OCI-LY7 (cell line): ENCODE data around the gene CTNNA3. TPM values are rescaled to one million over a fixed set of nuclear protein-coding genes. Genes with fewer than 3 reads are reported as not detected.
"Not testable (repeated sequence)": the region's sequence is repeated elsewhere in the genome, so short reads cannot be mapped to it uniquely, and the experiment has no call there.

Source experiments
- BruUV-seq: library from RNA; stranded (reverse); fragments of 400-500 nt; replicated peaks from 2 replicates; lab custom pipeline; 2021; lab: Mats Ljungman, UMichigan
- CTCF ChIA-PET: fragments of 300-600 bp; sonication (Branson Sonifier 250); formaldehyde crosslinking; loops from one replicate; lab custom pipeline; 2022; ENCODE audit warnings: antibody characterized with exemption; ENCODE audit not compliant: unreplicated experiment; lab: Charles Lee
- POLR2A ChIA-PET: fragments of 300-600 bp; sonication (Branson Sonifier 250); formaldehyde crosslinking; loops from one replicate; lab custom pipeline; 2022; ENCODE audit warnings: antibody characterized with exemption; lab: Charles Lee
- DNase-seq: peaks from one replicate; pipeline ENCODE4 v3.0.0-alpha.2; 2015; ENCODE audit warnings: low spot score
- H2AFZ ChIP-seq: fragments of 200-600 bp; sonication (generic), shearing (Covaris generic); 2 replicates; pipeline ENCODE4 v1.6.1; 2014; ENCODE audit warnings: mild to moderate bottlenecking, antibody characterized with exemption, low read length, moderate library complexity
- H3K27ac ChIP-seq: fragments of 200-600 bp; sonication (generic); 2 replicates; pipeline ENCODE4 v1.5.1; 2014; ENCODE audit warnings: mixed run types, low read depth, mild to moderate bottlenecking, moderate library complexity, low read length, inconsistent platforms; ENCODE audit not compliant: poor library complexity, severe bottlenecking
- H3K36me3 ChIP-seq: fragments of 200-600 bp; sonication (generic); 2 replicates; pipeline ENCODE4 v1.6.1; 2014; ENCODE audit warnings: mild to moderate bottlenecking, antibody characterized with exemption, low read length, moderate library complexity, mixed read lengths; ENCODE audit not compliant: insufficient read depth
- H3K4me1 ChIP-seq: fragments of 200-600 bp; sonication (generic); 2 replicates; pipeline ENCODE4 v1.5.1; 2014; ENCODE audit warnings: mild to moderate bottlenecking, low read length; ENCODE audit not compliant: insufficient read depth, poor library complexity, severe bottlenecking
- H3K4me2 ChIP-seq: fragments of 200-600 bp; sonication (generic); 2 replicates; pipeline ENCODE4 v1.6.1; 2014; ENCODE audit warnings: mild to moderate bottlenecking, low read length
- H3K4me3 ChIP-seq: fragments of 200-600 bp; sonication (generic); 2 replicates; pipeline ENCODE4 v1.5.1; 2014; ENCODE audit warnings: mild to moderate bottlenecking, low read depth, low read length; ENCODE audit not compliant: poor library complexity, severe bottlenecking
- H3K79me2 ChIP-seq: fragments of 200-600 bp; sonication (generic); 2 replicates; pipeline ENCODE4 v1.6.1; 2016; ENCODE audit warnings: low read depth, mild to moderate bottlenecking, low read length, moderate library complexity, mixed read lengths; ENCODE audit not compliant: insufficient read depth
- H3K9me2 ChIP-seq: fragments of 200-600 bp; sonication (generic); 2 replicates; pipeline ENCODE4 v1.6.1; 2016; ENCODE audit warnings: mild to moderate bottlenecking, low read length, mixed read lengths; ENCODE audit not compliant: insufficient read depth
- H3K9me3 ChIP-seq: fragments of 200-600 bp; sonication (generic); 2 replicates; pipeline ENCODE4 v1.6.1; 2014; ENCODE audit warnings: mild to moderate bottlenecking, mixed run types, low read length, mixed read lengths
- H4K20me1 ChIP-seq: fragments of 200-600 bp; sonication (generic); 2 replicates; pipeline ENCODE4 v1.6.1; 2014; ENCODE audit warnings: mild to moderate bottlenecking, antibody characterized with exemption, low read length, moderate library complexity, mixed read lengths; ENCODE audit not compliant: insufficient read depth
- EZH2phosphoT487 ChIP-seq: fragments of 200-600 bp; sonication (generic); IDR thresholded peaks from 2 replicates; pipeline ENCODE4 v1.6.1; 2018; ENCODE audit warnings: low read depth, borderline replicate concordance, mild to moderate bottlenecking, mixed run types, antibody characterized with exemption, low read length, moderate library complexity, mixed read lengths
- intact Hi-C: fragments of 100-400 bp; cut with micrococcal nuclease; formaldehyde crosslinking; loops from one replicate; pipeline ENCODE4 v1.10.0; 2022; ENCODE audit not compliant: unreplicated experiment
- total RNA-seq, 2 experiments: library from RNA; depleted of rRNA in 1 of 2; stranded (reverse); fragments of >200 nt in 1 of 2; shearing (Covaris generic) in 1 of 2; gene quantifications; 2 replicates each; pipeline ENCODE4 v1.2.3, GENCODE V29; 2014 to 2022
- TF ChIP-seq, protein P1 (sequence below): fragments of 200-600 bp; sonication (generic); conservative IDR thresholded peaks from 2 replicates; pipeline ENCODE4 v1.5.1; 2014; ENCODE audit warnings: mild to moderate bottlenecking, antibody characterized with exemption, low read length, moderate library complexity, mixed read lengths

CTNNA3 gene
- total RNA-seq, 2 experiments from 2014 or later = not detected

DNA sequence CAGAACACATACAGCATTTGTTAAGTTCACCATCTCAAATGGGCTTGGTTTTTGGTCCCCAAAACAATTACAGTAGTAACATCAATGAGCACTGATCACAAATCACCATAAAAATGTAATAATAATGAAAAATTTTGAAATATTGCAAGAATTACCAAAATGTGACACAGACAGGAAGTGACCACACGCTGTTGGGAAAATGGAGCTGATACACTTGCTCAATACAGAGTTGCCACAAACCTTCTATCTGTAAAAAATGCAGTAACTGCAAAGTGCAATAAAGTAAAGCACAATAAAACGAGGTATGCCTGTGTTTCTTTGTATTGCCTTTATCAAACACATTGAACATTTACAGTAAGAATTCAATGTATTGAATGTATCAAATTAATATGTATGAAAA, 262.7 kb downstream of the CTNNA3 start:
- Histone ChIP-seq H3K9me3 (no peaks in the 10 kb centered on the region), H3K4me1 (no peaks in the 10 kb centered on the region), H3K36me3 (no peaks in the 10 kb centered on the region), H2AFZ (no peak overlapping the region), H3K4me2 (no peak overlapping the region), H3K4me3 (no peak overlapping the region), H3K79me2 (no peaks in the 10 kb centered on the region), H3K27ac (no peak overlapping the region), H3K9me2 (no peaks in the 10 kb centered on the region), H4K20me1 (no peaks in the 10 kb centered on the region)
- ChIA-PET POLR2A (interaction anchor here (0.7 kb wide), 1 partner anchor 559 kb away, joined by 4 read pairs; no protein-coding TSS in a partner anchor), CTCF (no interaction called here)
- intact Hi-C loops = no loop called here
- DNase-seq = no peak
- BruUV-seq = no TSS peak
- no peak for TF ChIP-seq EZH2phosphoT487
- TF ChIP-seq, protein P1, sequence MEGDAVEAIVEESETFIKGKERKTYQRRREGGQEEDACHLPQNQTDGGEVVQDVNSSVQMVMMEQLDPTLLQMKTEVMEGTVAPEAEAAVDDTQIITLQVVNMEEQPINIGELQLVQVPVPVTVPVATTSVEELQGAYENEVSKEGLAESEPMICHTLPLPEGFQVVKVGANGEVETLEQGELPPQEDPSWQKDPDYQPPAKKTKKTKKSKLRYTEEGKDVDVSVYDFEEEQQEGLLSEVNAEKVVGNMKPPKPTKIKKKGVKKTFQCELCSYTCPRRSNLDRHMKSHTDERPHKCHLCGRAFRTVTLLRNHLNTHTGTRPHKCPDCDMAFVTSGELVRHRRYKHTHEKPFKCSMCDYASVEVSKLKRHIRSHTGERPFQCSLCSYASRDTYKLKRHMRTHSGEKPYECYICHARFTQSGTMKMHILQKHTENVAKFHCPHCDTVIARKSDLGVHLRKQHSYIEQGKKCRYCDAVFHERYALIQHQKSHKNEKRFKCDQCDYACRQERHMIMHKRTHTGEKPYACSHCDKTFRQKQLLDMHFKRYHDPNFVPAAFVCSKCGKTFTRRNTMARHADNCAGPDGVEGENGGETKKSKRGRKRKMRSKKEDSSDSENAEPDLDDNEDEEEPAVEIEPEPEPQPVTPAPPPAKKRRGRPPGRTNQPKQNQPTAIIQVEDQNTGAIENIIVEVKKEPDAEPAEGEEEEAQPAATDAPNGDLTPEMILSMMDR = no peak

DNA sequence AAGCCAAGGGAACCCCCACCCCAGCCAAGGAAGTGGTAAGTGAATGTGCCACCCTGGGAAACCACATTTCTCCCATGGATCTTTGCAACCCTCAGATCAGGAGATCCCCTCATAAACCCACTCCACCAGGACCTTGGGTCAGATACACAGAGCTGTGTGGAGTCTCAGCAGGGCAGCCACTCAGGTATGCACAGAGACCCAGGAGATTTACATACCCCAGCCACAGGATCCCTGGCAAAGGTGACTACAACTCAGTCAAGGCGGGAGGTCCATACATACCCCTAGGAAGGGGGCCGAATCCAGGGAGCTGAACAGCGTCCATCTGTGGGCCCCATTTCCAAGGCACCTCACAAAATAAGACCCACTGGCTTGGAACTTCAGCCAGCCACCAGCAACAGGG, 293.4 kb downstream of the CTNNA3 start:
- H3K4me3 ChIP-seq = no peak overlapping the region
- CTCF ChIA-PET = no interaction called here
- no peak overlapping the region for H2AFZ ChIP-seq
- no peak for TF ChIP-seq EZH2phosphoT487
- TF ChIP-seq, protein P1 = no peak
- intact Hi-C loops = no loop called here
- POLR2A ChIA-PET = no interaction called here
- DNase-seq = no peak
- no peak overlapping the region for H3K27ac ChIP-seq
- H3K36me3 ChIP-seq = no peaks in the 10 kb centered on the region
- H3K4me2 ChIP-seq = no peak overlapping the region
- H3K4me1 ChIP-seq = no peaks in the 10 kb centered on the region
- H3K79me2 ChIP-seq = no peaks in the 10 kb centered on the region
- no peaks in the 10 kb centered on the region for H4K20me1 ChIP-seq
- no peaks in the 10 kb centered on the region for H3K9me3 ChIP-seq
- no peaks in the 10 kb centered on the region for H3K9me2 ChIP-seq
- BruUV-seq = no TSS peak

DNA sequence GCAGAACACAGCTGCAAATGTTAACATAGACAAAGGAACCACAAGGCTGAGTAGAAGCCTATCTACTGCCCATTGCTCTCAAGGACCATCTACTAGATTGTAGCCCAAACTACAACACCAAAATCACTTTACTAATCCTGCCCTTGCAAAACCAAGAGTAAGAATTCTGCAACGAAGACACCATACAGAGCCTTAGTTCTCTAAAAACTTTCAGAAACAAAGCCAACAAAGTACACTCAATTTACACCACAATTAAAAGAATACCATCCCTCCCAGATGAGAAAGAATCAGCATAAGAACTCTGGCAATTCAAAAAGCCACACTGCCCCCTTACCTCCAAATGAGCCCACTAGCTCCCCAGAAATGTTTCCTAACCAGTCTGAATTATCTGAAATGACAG, 294.3 kb downstream of the CTNNA3 start:
- Histone ChIP-seq H3K36me3 (no peaks in the 10 kb centered on the region), H3K4me1 (no peaks in the 10 kb centered on the region), H3K9me2 (no peaks in the 10 kb centered on the region), H3K9me3 (no peaks in the 10 kb centered on the region), H3K79me2 (no peaks in the 10 kb centered on the region), H3K4me2 (no peak overlapping the region), H3K27ac (no peak overlapping the region), H3K4me3 (no peak overlapping the region), H2AFZ (no peak overlapping the region), H4K20me1 (no peaks in the 10 kb centered on the region)
- intact Hi-C loops = no loop called here
- TF ChIP-seq EZH2phosphoT487 = no peak
- TF ChIP-seq, protein P1 = no peak
- no TSS peak for BruUV-seq
- ChIA-PET POLR2A (no interaction called here), CTCF (no interaction called here)
- DNase-seq = no peak

DNA sequence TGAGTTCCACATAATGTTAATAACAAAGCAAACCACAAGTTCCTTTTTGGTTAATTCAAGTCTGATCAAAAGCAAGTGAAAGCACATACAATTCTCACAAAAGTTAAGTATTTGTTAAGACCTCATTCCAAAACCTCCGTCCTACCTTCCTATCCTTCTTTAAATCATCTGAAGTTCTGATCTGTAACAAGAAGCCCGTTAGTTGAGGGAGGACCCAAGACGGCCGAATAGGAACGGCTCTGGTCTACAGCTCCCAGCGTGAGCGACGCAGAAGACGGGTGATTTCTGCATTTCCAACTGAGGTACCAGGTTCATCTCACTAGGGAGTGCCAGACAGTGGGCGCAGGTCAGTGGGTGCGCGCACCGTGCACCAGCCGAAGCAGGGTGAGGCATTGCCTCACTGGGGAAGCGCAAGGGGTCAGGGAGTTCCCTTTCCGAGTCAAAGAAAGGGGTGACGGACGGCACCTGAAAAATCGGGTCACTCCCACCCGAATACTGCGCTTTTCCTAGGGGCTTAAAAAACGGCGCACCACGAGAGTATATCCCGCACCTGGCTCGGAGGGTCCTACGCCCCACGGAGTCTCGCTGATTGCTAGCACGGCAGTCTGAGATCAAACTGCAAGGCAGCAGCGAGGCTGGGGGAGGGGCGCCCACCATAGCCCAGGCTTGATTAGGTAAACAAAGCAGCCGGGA, 309.0 kb downstream of the CTNNA3 start:
- H3K4me3 ChIP-seq, H2AFZ ChIP-seq, H4K20me1 ChIP-seq, H3K9me3 ChIP-seq, POLR2A ChIA-PET, H3K4me2 ChIP-seq, H3K9me2 ChIP-seq, H3K27ac ChIP-seq, H3K36me3 ChIP-seq, BruUV-seq, H3K4me1 ChIP-seq, CTCF ChIA-PET, H3K79me2 ChIP-seq, intact Hi-C loops, DNase-seq: not testable (repeated sequence)
